Measurements from ENCODE around the gene THAP7. TPM values are rescaled to one million over a fixed set of nuclear protein-coding genes. Genes with fewer than 3 reads are reported as not detected.
"Not testable (repeated sequence)": the region's sequence is repeated elsewhere in the genome, so short reads cannot be mapped to it uniquely, and the experiment has no call there.

The THAP7 gene
- total RNA-seq, 1 experiment from 2014 or later: 27.7 TPM

DNA sequence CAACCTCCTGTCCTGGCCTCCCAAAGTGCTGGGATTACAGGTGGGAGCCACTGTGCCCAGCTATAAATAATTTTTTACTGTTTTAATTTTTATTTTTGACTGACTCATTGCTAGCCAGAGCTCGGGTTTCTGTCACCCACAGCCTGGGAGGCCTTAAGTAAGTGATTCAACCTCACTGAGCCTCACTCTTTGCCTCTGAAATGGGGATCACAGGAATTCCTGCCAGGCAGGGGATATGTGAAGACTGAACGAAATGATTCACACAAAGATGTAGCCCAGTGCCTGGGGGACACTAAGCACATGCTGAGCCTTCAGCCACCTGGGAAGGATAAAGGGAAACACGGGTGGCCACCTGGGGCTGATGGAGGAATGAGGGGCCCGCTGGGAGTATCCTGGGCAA, 40.0 kb upstream of the THAP7 start:
- H3K79me2 ChIP-seq (ENCODE audit: insufficient read depth, low read length): no peaks in the 10 kb centered on the region
- H2AFZ ChIP-seq (ENCODE audit: low read depth, low read length, poor library complexity, severe bottlenecking): no peak overlapping the region
- no peaks in the 10 kb centered on the region for H3K9me3 ChIP-seq (ENCODE audit: control insufficient read depth in 1 of 2, insufficient read depth in 1 of 2, low read depth in 1 of 2, low read length in 2 of 2)
- H3K9me2 ChIP-seq (ENCODE audit: insufficient read depth): no peaks in the 10 kb centered on the region
- no TSS peak for BruUV-seq (replicated peaks)
- peaks cover 0 to 31% of the 10 kb centered on the region in 2 experiments; a peak in 2 of 4 replicates for H3K4me1 ChIP-seq (ENCODE audit: control insufficient read depth in 1 of 2, insufficient read depth in 2 of 2, low read length in 2 of 2)
- ChIA-PET POLR2A (no interaction called here), CTCF (interaction anchor here (1.2 kb wide), 1 partner anchor 21 kb away, joined by 3 read pairs; no protein-coding TSS in a partner anchor), RAD21 (ENCODE audit: low non-redundant PET in 1 of 2, low total read pairs in 2 of 2, uncharacterized antibody in 2 of 2, unreplicated experiment in 2 of 2) (no interaction called here)
- no peak for DNase-seq (ENCODE audit: low read depth, low spot score)
- TF ChIP-seq, protein P1, sequence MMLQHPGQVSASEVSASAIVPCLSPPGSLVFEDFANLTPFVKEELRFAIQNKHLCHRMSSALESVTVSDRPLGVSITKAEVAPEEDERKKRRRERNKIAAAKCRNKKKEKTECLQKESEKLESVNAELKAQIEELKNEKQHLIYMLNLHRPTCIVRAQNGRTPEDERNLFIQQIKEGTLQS (IDR thresholded peaks at IDR 0.05): no peak
- TF ChIP-seq, protein P2, sequence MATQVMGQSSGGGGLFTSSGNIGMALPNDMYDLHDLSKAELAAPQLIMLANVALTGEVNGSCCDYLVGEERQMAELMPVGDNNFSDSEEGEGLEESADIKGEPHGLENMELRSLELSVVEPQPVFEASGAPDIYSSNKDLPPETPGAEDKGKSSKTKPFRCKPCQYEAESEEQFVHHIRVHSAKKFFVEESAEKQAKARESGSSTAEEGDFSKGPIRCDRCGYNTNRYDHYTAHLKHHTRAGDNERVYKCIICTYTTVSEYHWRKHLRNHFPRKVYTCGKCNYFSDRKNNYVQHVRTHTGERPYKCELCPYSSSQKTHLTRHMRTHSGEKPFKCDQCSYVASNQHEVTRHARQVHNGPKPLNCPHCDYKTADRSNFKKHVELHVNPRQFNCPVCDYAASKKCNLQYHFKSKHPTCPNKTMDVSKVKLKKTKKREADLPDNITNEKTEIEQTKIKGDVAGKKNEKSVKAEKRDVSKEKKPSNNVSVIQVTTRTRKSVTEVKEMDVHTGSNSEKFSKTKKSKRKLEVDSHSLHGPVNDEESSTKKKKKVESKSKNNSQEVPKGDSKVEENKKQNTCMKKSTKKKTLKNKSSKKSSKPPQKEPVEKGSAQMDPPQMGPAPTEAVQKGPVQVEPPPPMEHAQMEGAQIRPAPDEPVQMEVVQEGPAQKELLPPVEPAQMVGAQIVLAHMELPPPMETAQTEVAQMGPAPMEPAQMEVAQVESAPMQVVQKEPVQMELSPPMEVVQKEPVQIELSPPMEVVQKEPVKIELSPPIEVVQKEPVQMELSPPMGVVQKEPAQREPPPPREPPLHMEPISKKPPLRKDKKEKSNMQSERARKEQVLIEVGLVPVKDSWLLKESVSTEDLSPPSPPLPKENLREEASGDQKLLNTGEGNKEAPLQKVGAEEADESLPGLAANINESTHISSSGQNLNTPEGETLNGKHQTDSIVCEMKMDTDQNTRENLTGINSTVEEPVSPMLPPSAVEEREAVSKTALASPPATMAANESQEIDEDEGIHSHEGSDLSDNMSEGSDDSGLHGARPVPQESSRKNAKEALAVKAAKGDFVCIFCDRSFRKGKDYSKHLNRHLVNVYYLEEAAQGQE (IDR thresholded peaks at IDR 0.05; ENCODE audit: low read depth): no peak
- TF ChIP-seq ZFX (IDR thresholded peaks at IDR 0.05) (no peak), SP1 (IDR thresholded peaks at IDR 0.05; ENCODE audit: low read depth) (no peak), RAD21 (IDR thresholded peaks at IDR 0.05; ENCODE audit: low read depth) (no peak), ZNF274 (IDR thresholded peaks at IDR 0.05; ENCODE audit: low read depth, low read length) (no peak), SIN3A (IDR thresholded peaks at IDR 0.05; ENCODE audit: low read depth) (no peak), YY1 (IDR thresholded peaks at IDR 0.05; ENCODE audit: extremely low read depth, insufficient replicate concordance, low read depth, low read length) (no peak), CBX3 (IDR thresholded peaks at IDR 0.05; ENCODE audit: low read depth) (no peak), SRF (IDR thresholded peaks at IDR 0.05; ENCODE audit: low read depth) (no peak), ELF1 (IDR thresholded peaks at IDR 0.05; ENCODE audit: borderline replicate concordance, low read depth) (no peak), POLR2AphosphoS5 (IDR thresholded peaks at IDR 0.05; ENCODE audit: low read depth, low read length) (no peak)
- TF ChIP-seq, protein P3, sequence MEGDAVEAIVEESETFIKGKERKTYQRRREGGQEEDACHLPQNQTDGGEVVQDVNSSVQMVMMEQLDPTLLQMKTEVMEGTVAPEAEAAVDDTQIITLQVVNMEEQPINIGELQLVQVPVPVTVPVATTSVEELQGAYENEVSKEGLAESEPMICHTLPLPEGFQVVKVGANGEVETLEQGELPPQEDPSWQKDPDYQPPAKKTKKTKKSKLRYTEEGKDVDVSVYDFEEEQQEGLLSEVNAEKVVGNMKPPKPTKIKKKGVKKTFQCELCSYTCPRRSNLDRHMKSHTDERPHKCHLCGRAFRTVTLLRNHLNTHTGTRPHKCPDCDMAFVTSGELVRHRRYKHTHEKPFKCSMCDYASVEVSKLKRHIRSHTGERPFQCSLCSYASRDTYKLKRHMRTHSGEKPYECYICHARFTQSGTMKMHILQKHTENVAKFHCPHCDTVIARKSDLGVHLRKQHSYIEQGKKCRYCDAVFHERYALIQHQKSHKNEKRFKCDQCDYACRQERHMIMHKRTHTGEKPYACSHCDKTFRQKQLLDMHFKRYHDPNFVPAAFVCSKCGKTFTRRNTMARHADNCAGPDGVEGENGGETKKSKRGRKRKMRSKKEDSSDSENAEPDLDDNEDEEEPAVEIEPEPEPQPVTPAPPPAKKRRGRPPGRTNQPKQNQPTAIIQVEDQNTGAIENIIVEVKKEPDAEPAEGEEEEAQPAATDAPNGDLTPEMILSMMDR (IDR thresholded peaks at IDR 0.05 in 2 of 3, conservative IDR thresholded peaks at IDR 0.05 in 1 of 3; ENCODE audit: borderline replicate concordance in 1 of 3, insufficient read depth in 1 of 3, low read depth in 2 of 3, low read length in 2 of 3): no peak
- H3K4me3 ChIP-seq (replicated peaks in 1 of 2; ENCODE audit: low read depth in 1 of 2, low read length in 2 of 2): no peak overlapping the region
- no peaks in the 10 kb centered on the region for H3K27me3 ChIP-seq (ENCODE audit: insufficient read depth, low read length)
- intact Hi-C loops (cut with micrococcal nuclease): no loop called here
- ATAC-seq: no peak
- H3K9ac ChIP-seq (ENCODE audit: low read length): no peak overlapping the region
- no peaks in the 10 kb centered on the region for H3K36me3 ChIP-seq (ENCODE audit: control insufficient read depth in 1 of 2, insufficient read depth in 2 of 2, low read length in 2 of 2)
- H4K20me1 ChIP-seq (ENCODE audit: insufficient read depth): no peaks in the 10 kb centered on the region
- no peak overlapping the region for H3K4me2 ChIP-seq (ENCODE audit: low read length)
- no peak overlapping the region for H3K27ac ChIP-seq (ENCODE audit: low read depth, low read length)

DNA sequence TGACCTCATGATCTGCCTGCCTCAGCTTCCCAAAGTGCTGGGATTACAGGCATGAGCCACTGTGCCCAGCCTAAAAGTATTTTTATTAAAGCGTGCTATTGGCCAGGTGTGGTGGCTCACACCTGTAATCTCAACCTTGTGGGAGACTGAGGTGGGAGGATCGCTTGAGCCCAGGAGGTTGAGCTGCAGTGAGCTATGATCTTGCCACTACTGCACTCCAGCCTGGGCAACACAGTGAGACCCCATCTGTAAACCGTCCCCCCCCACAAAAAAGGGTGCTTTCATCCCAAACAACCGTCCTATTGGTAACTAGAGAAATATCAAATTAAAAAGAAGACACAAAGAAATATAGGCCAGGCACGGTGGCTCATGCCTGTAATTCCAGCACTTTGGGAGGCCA, 37.2 kb upstream of the THAP7 start:
- BruUV-seq (replicated peaks); intact Hi-C loops (cut with micrococcal nuclease); H3K79me2 ChIP-seq (ENCODE audit: insufficient read depth, low read length); H3K9me3 ChIP-seq (ENCODE audit: control insufficient read depth in 1 of 2, insufficient read depth in 1 of 2, low read depth in 1 of 2, low read length in 2 of 2); H2AFZ ChIP-seq (ENCODE audit: low read depth, low read length, poor library complexity, severe bottlenecking); H3K4me2 ChIP-seq (ENCODE audit: low read length); ATAC-seq; H3K27me3 ChIP-seq (ENCODE audit: insufficient read depth, low read length); H3K9ac ChIP-seq (ENCODE audit: low read length); H4K20me1 ChIP-seq (ENCODE audit: insufficient read depth); RAD21 ChIA-PET (ENCODE audit: low non-redundant PET in 1 of 2, low total read pairs in 2 of 2, uncharacterized antibody in 2 of 2, unreplicated experiment in 2 of 2); H3K9me2 ChIP-seq (ENCODE audit: insufficient read depth); DNase-seq (ENCODE audit: low read depth, low spot score); H3K27ac ChIP-seq (ENCODE audit: low read depth, low read length); H3K4me3 ChIP-seq (replicated peaks in 1 of 2; ENCODE audit: low read depth in 1 of 2, low read length in 2 of 2); POLR2A ChIA-PET; H3K36me3 ChIP-seq (ENCODE audit: control insufficient read depth in 1 of 2, insufficient read depth in 2 of 2, low read length in 2 of 2): not testable (repeated sequence)
- peaks cover 0 to 17% of the 10 kb centered on the region in 2 experiments; a peak in 2 of 4 replicates for H3K4me1 ChIP-seq (ENCODE audit: control insufficient read depth in 1 of 2, insufficient read depth in 2 of 2, low read length in 2 of 2)
- CTCF ChIA-PET: interaction anchor here (0.7 kb wide), 1 partner anchor 18 kb away, joined by 3 read pairs; no protein-coding TSS in a partner anchor

All from HCT116 (cell line).